Measurements from ENCODE around the gene KCNJ6.
"Not testable (repeated sequence)": the region's sequence is repeated elsewhere in the genome, so short reads cannot be mapped to it uniquely, and the experiment has no call there.

Gene KCNJ6

DNA sequence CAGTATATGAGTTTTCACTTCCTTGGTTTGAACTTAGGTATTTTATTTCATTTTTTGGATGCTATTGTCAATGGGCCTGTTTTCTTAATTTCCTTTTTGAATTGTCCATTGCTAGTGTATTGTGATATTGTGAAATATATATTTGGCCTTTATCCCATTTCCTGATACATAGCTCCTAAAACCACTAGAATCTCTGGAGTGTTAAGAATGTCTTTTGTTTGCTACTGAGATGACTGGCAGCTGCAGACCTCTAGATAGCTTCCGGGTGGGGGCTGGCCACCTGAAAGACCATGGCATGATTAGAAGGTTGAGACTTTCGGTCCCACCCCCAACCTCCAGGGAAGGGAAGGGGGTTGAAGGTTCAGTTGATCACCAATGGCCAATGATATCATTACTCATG is 245.4 kb downstream of the KCNJ6 start:
- DNase-seq = no peak

DNA sequence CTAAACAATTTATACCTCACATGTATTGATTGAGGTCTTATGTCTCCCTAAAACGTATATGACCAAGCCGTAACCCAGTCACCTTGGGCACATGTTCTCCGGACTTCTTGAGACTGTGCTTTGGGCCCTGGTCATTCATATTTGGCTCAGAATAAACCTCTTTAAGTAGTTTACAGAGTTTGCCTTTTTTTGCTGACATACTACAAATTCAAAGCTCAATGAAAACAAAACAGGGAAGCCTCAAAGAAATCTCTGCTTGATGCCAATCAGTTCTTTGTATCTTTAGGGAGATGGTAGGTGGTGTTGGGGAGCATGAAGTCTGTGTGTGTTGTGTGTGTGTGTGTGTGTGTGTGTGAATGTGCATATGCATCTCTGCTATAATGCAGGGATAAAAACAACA is 247.0 kb downstream of the KCNJ6 start:
- no peak for DNase-seq

DNA sequence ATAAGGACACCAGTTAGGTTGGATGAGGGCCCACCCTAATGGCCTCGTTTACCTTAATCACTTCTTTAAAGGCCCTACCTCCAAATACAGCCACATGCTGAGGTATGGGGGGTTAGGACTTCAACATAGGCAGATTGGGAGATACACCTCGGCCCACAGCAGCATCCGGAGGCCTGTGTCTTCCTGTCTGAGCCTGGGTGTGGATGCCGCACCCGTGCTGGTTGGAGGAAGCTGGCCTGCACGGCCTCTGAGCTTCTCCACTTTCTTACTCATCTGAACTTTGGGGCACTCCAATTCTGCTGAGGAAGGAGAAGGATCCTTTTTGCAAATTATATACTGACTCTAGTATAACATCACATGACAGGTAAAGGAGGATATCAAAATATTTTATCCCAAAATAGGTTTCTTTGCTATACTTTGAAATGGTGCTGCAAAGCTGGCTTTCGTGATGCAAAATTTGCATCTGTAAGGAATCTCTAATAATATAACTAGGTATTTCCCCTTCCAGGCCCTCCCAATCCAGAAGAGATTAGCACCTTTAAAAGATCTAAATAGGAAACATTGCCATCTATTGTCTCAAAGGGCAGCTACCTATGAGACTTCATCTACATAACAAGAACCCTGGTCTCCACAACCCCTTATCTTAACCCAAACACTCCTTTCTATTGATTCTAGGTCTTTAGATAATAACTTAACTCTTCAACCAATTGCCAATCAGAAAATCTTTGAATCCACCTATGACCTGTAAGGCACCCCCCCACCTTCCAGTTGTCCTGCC is 247.6 kb downstream of the KCNJ6 start:
- DNase-seq = no peak

DNA sequence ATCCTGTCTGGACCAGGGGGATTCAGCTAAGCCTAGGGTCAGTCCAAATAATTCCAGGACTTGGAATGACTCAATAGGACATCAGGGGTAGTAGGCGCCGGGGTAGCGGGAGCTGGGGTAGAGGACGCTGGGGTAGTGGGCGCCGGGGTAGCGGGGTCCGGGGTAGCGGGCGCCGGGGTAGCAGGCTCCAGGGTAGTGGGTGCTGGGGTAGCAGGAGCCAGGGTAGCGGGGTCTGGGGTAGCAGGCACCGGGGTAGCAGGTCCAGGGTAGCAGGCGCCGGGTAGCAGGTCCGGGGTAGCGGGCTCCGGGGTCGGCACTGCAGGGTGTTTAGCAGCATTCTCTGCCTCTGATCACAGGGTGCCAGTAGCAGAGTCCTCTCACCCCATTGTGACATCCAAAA is 248.9 kb downstream of the KCNJ6 start:
- no peak for DNase-seq

DNA sequence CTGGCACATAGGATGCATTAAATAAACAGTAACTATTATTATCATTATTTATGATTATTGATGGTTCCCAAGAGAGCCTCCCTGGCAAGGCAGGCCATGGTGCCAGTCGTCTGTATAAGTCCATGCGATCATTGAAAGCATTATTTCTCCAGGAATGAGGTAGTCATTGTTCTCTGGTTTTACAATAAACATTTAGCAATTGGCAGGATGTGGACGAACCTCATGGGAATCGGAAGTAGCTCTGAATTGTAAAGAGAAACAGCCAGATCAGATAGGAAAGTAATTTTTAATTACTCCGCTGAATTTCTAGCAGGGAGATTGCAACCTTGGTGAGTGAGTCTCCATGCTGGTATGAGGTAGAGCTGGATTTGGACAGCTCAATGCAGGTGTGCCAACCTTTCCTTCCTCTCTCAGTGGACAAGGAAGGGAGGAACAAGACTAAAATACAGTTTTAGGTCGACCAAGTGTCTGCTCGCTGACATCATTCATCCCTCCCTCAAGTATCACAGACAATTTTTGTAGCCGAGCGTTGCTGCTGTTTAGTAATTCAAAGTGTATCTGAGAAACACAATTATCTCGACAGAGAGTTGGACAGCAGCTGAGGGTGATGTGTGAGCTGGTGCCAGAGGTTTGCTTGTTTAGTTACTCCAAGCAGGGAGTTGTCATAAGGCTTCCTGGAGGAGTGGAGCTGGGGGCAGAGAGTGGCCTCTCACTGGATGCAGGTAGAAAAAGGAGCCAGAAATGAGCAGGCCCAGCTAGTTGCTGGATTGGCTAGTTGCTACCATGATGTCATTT is 250.8 kb downstream of the KCNJ6 start:
- no peak for DNase-seq

DNA sequence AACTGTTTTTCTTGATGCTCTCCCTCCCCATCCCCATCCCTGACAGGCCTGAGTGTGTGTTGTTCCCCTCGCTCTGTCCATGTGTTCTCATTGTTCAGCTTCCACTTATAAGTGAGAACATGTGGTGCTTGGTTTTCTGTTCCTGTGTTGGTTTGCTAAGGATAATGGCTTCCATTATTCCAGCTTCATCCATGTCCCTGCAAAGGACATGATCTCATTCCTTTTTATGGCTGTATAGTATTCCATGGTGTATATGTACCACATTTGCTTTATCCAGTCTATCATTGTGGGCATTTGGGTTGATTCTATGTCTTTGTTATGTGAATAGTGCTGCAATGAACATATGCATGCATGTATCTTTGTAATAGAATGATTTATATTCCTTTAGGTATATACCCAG is 254.0 kb downstream of the KCNJ6 start:
- DNase-seq = not testable (repeated sequence)

DNA sequence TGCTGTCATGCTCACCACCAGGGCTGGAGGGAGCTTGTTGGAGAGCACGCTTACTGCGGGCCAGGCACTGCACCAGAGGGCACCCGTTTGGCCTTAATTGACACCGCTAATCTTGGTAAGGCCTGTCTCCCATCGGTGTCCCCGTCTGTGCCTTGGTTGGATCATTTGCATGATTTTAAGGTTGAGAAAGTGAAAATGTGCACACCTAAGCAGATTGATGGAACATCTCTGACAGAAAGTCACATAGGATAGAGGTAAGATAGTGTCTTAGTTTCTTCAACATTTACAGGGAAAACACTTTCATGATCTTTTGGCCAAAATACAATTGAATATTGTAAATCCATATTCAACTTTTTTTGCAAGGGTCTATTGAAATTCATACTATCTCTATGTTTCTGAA is 255.5 kb downstream of the KCNJ6 start:
- DNase-seq = no peak

DNA sequence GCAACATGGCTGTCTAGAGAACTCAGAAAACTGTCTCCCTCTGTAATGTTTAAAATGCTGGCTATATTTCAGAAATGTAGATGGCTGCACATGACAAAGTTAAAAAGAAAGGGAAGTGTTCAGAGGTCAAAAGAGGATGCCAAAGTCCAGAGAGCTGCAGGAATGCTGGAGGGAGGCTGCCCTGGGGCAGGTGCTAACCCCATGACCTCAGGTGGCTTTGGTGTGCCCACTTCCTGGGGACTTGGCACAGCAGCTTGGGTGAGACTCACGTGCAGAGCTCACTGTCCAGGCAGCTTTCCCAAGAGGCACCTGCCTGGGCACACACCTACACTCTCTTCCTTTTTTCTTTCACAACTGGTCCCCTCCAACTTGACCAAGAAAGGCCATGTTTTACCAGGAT is 256.4 kb downstream of the KCNJ6 start:
- DNase-seq = no peak

DNA sequence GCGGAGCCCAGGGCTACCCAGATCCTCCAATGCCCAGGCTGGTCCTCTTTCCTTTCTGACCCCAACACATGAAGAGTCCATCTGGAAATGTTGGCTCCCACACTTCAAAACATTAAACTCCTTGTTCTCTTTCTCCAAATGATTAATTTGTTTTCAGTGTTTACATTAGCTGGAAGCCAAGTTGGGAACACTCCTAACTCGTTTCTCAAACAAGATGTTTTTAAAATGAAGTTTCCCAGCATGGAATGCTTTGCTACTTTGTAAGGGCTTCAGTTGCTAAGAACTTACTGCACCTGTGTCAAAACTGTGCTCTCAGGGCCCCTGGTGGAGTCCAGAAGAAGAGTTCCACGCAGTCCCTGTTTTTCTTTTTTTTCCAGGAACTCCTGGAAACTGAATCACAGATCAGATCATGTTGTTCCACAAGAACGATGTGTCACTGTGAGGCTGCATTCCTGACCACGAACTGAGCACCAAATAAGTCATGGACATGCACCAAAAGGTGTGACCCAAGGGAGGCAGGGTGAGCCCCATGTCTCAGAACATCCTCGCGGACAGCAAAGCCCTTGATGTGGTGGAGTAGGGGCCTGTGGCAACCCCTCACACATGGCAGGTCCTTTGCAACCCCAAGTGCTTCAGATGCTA is 257.3 kb downstream of the KCNJ6 start:
- DNase-seq = no peak

DNA sequence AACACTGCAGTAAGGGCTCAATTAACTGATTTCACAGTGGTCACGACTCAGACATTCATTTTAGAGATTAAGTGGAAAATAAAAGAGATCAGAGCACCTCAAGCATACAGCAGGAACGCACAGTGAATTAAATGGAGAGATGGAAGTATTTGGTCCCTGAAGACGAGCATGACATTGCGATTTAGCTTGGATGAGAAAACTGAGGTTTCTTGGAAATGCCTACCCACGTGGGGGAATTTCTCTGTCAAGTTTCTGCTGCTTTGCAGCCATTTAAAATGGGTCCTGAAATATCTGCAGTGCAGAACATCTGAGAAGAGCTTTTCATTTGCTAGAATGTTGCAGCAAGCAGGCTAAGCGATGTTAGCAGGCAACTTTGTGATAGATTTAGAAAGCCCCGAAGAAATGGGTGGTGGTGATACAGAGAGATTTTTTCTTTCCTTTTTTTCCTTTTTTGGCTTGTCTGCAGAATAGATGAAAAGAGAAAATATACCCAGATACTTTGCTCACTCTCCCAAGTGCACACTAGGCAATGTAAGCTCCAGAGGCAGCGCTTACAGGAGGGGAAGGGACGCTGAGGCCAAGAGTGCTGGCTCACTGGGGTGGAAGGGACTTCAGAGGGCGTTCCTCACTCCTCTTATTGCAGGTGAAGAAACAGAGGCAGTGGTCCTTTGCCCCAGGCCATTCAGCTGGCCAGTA is 258.0 kb downstream of the KCNJ6 start:
- no peak for DNase-seq

DNA sequence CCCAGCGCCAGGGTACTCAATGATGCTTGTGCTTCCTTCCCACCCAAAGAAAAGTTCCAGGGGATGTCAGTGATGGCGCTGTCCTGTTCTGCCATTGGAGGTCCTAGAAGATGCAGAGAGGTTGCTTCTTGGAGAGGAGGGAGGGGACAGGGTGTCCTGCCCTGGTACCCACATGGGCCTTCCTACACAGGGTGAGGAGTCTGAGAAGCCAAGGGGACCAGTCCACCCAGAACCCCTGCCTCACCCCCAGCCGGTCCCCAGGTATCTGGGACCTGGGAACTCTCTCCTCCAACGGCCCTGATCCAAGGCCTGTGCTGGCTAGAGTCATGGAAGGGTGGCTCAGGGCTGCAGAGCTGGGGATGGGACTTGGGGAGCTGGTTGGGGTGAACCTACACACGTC is 259.4 kb downstream of the KCNJ6 start:
- no peak for DNase-seq

DNA sequence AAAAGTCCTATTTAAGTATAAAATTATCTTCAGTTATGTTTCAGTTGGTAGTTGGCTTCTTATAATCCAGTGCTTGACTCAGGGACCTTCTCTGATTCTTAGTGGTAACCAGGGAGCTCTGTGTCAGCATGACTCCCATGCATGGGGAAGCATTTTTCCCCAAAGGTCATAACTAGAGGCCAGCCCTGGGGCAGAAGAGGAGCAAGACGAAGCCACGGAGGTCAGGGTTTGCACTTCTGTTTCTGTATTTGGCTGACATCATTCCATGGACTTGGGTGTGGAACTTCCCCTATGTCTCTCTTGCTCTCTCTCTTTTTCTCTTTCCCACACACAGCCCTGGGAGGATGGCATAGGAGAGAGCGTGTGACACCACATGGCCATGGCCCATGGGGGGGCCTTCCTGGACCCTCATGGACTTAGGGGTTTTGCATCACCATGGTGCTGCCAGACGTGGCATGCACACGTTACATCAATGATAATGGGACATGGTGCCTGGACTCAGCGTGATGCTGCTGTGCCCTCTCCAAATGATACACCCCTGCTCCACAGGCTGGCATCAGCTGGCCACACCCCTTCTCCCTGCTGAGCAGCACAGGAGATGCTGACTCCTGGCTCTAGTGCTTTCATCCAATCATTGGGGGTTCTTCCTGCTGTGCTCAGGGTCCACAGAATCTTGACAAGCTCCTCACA is 260.5 kb downstream of the KCNJ6 start:
- no peak for DNase-seq

DNA sequence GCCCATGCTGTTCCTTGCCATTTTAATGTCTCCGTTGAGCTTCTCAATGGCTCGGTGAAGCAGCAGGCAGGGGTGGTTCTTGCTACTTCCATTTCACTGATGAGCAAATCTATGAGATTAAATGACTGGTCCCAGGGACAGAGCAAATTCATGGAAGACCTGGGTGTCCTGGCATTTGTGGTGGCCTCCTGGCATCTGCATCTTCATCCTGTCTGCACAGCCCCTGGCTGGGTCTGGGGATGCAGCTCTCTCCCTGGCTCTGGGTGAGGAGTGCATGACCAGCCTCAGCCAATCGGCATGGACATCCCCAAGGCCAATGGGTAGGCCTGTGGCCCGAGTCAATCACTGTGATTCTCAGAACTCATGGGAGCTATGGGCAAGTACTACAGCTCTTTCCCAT is 261.7 kb downstream of the KCNJ6 start:
- DNase-seq = no peak

DNA sequence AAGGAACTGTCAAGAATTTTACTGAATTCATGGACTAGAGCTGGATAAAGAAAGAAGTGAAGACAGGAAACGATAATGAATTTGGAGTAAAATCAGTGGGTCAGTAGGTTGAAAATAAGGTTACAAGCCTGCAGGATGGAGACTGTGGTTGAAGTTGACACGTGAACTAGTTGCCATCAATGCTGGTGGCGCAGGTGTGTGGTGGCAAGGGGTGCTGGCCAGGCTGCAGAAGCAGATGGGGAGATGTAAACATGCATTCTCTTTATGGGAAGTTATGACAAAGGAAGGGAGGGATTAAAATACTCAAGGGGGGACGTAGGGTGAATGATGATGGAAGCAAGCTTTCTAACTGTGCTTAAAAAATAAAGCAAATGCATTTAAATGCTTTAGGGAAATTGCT is 263.1 kb downstream of the KCNJ6 start:
- no peak for DNase-seq

DNA sequence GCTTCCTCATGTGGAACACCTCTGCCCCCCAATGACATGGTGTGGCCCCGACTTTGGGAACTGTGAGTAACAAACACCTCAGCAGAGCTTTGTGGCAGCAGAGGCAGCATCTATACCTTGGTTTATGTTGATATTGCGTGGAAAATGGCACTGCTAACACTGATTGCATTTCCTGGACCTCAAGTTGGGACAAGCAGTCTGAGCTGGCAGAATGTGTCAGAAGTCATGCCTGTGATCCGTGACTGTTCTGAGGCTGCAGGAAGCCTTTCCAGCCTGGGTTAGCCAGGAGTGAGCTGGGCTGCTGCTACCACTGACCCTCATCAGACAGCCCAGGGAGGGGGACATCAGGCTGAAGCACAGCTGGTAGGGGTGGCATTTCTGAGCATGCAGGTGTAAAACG is 268.5 kb downstream of the KCNJ6 start:
- no peak for DNase-seq

DNA sequence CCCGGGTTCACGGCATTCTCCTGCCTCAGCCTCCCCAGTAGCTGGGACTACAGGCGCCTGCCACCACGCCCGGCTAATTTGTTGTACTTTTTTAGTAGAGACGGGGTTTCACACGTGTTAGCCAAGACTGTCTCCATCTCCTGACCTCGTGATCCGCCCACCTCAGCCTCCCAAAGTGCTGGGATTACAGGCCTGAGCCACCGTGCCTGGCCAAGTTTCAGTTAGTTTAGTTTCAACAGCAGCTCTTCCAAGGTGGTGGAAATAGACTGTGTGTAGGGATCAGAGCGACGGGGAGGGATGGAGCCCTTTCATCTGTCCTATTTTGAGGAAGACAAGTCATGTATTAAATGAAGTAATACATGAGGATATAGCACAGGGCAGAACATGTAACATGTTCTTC is 269.5 kb downstream of the KCNJ6 start:
- not testable (repeated sequence) for DNase-seq

DNA sequence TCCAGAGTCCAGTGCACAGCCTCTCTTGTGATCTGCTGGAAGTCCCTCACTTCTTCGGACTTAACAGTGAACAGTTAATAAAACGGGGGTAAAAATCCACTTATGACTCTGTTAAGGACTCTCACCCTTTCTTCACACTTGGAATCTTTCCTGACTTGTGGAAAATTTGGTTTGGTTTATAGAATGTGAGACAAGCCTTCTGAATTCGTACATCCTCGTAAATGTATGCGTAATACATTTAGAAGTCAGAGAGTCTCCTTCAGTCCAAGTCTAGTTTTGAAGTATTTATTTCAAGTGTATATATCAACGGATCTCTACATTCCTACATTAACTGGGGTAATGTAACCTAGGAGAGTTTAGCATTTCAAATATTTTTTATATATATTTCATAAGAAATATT is 270.4 kb downstream of the KCNJ6 start:
- no peak for DNase-seq

DNA sequence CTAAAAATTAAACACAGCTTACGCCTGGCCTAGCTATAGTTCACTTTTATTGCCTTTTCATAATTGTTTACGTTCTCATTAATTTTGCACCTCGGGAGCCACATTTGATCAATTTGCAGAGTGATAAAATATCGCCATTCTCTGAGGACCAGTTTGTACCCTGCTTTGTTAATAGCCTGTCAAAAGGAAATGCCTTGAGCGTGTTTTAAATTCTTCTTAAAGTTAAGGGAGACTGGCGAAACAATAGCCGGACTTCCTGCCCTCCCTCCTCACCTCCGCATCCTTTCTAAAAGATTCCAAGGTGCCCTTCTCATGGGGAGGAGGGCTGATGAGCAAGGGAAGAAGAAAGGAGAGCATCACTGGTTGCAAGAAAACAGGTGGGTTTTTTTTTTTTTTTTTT is 271.6 kb downstream of the KCNJ6 start:
- no peak for DNase-seq

DNA sequence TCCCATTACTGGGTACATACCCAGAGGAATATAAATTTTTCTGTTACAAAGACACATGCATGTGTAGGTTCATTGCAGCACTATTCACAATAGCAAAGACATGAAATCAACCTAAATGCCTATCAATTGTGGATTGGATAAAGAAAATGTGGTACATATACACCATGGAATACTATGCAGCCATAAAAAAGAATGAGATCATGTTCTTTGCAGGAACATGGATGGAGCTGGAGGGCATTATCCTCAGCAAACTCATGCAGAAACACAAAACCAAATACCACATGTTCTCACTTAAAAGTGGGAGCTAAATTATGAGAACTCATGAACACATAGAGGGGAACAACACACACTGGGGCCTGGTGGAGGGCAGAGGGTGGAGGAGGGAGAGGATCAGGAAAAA is 272.4 kb downstream of the KCNJ6 start:
- not testable (repeated sequence) for DNase-seq

DNA sequence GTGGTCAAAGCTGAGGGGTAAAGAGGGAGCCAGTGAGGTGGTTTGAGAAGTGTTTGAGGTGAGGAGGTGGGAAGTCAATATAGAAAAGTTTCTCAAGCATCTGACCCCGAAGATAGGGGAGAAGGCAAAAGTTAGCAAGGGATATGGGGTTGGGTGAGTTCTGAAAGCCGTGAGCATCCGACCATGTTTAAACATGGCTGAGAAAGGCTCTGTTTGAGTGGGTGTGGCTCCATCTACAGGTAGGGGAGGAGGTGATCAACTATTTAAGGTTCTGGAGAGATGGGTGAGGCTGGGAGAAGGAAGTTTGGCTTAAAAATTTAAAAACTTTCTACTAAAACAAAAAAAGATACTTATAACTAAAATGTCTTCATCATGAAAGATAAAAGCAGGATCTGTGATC is 273.8 kb downstream of the KCNJ6 start:
- DNase-seq = no peak

DNA sequence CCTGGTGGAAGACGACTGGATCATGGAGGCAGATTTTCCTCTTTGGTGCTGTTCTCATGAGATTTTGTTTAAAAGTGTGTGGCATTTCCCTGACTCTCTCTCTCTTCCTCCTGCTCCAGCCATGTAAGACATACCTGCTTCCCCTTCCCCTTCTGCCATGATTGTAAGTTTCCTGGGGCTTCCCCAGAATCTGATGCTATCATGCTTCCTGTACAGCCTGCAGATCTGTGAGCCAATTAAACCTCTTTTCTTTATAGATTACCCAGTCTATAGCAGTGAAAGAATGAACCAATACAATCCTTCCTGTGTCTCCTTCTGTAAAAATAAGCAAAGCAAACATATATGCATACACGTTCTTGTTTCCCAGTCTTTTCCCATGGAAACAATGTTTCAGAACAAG is 276.5 kb downstream of the KCNJ6 start:
- DNase-seq = no peak

DNA sequence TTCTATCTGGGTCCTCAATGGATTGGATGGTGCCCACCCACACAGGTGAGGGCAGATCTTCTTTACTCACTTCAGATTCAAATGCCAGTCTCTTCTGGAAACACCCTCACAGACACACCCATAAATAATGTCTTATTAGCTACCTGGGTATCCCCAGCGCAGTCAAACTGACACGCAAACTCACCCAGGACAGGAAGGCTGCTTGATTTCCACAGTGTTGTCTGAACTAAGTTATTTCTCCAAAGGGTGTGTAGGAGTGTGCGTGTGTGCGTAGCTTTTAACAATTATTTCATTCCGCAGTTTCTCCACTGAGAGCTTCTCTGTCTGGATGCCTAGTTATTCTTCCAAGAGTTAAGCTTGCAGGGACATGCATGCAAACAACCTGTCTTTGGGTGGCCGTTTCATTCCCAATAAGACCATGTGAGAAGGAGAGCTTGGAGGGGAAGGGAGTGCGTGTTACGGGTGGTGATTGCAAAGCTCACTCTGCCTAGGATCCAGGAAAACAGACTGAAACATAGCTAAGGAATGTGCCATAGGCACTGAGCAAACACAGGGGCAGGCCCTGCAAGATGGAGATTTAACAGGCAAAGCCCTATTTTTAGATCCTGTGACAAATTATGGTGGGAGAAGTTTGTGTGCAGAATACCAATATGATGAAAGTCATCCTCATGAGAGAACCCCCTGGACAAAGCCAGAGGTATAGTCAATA is 280.0 kb downstream of the KCNJ6 start:
- DNase-seq = no peak
